C1 segment of cervical spinal cord (tissue), 14 donors: Measurements from ENCODE around the gene CYP26B1.

Experiments used
- DNase-seq, 14 donors: peaks; one replicate each; lab custom pipeline; 2025; lab: John Stamatoyannopoulos, UW

CYP26B1 gene

DNA sequence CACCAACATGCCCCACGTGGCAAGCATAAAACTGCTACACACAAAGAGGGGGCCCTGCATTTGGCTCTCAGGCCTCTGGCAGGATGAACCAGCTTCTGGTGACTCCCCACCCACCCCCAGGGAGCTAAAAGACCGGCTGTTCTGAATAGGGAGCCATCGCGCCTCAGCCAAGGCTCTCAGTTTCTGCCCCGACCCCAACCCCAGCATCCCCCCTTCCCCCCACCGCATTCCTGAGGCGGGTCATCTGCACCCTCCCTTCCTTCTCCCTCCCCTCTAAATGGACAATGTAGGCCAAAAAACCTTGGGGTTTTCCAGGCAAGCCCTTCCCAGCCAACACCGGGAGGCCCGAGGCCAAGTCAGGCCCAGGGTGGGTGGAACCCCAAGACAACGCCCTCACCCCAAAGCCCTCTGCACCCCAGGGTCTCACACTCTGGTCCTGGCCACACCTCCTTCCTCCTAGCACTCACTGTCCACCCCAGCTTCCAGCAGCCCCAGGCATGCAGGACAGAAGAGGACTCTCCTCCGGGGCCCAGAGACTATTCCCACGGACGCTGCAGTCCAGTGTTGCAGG lies 5.7 kb downstream of the CYP26B1 start:
- DNase-seq: peak in 1 of 14 donors; percentile 60

GRCh38 chr2:72141032-72141645 lies 6.5 kb downstream of the CYP26B1 start:
- DNase-seq: peak in 1 of 14 donors; percentile 13

- no peak for DNase-seq
These were observed 7.1 kb downstream of the CYP26B1 start for GRCh38 chr2:72140621-72140960.

- DNase-seq: no peak
These were observed 7.6 kb downstream of the CYP26B1 start for GRCh38 chr2:72139874-72140620.

- no peak for DNase-seq
These were observed 8.2 kb downstream of the CYP26B1 start for GRCh38 chr2:72139471-72139873.

GRCh38 chr2:72138921-72139381 lies 8.7 kb downstream of the CYP26B1 start:
- peak in 1 of 14 donors; percentile 36 for DNase-seq

DNA sequence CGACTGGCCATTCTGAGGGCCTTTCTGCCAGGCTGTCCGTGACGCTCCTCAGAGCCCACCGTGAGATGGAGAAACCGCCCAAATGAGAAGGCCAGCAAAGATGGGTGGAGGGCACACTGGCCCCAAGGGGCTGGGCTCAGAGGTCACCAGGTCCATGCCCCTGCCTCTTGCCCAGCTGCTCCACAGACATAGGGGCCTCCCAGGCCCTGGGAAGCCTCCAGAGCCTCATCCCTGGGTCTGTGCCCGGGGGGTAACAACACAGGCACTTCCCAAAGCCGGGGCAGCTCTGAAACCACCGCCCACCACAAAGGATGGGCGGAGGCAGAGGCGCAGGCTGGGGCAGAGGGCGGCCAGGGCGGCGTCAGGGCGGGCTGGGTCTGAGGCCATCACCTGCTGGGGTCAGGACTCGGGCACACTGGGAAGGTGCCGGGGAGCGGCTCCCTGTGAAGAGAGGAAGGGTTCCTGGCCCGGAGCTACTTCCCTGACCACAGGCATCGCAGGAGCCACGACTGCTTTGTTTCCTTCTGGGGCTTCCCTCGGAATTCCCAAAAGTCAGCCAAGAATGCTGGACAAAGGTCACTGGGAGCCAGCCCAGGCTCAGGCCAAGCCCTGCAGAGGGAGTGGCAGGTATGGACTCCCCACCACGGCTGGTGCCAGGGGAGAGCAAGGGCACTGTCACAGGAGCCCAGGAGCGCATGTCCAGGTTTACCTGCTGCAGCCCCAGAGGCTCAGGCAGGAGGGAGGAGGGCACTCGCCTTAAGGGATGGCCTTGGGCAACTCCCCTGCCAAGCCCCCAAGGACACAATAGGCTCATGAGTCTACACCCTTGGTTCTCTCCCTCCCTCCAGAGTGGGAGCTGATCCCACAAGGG lies 9.4 kb downstream of the CYP26B1 start:
- DNase-seq: peak in 1 of 14 donors; percentile 41

DNA sequence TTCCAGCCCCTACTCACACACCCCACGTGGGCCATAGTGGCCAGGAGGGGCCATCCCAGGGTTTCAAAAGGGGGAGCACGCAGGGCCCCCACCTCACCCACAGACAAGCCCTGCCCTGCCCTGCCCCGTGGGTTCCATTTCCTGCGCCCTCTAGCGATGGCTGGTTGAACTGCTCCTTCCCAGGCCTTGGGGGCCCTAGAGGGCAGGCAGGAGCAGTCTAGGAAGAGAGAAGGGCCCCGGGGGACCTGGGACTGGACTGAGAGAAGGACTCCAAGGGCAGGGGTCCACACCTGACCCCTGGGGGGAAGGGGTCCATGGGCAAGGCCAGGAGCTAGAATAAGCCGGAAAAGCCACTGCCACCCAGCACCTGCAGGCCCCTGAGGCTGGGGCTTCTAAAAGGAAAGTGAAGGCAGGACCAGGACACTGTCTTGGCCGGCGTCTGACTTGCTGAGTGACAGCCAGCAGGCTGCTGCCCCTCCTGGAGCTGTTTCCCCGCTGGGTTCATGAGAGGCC lies 10.1 kb downstream of the CYP26B1 start:
- peak in 10 of 14 donors; percentile 15 to 72 (median 42) for DNase-seq

- DNase-seq: no peak
These were observed 10.6 kb downstream of the CYP26B1 start for GRCh38 chr2:72136933-72137497.

- peak in 4 of 14 donors; percentile 13 to 37 (median 25) for DNase-seq
These were observed 11.3 kb downstream of the CYP26B1 start for GRCh38 chr2:72136331-72136730.

DNA sequence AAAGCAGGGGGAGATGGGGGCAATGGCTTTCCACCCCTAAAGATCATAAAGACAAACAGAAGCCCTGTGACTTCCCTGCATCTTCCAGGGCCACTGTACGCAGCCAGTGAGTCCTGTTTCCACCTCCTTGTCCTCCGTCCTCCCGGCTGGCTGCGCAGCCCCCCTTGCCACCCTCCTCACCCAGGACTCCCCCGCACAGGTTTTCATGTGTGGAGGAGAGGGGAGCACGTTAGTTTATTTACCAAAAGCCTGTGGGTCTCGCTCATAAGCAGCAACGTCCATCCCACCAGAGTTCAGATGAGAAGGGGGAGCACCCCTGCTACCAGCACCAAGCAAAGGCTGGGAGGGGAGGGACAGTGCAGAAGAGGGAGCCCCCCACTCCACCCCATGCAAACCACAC lies 11.7 kb downstream of the CYP26B1 start:
- no peak for DNase-seq

GRCh38 chr2:72134997-72135800 lies 12.5 kb downstream of the CYP26B1 start:
- no peak for DNase-seq

DNA sequence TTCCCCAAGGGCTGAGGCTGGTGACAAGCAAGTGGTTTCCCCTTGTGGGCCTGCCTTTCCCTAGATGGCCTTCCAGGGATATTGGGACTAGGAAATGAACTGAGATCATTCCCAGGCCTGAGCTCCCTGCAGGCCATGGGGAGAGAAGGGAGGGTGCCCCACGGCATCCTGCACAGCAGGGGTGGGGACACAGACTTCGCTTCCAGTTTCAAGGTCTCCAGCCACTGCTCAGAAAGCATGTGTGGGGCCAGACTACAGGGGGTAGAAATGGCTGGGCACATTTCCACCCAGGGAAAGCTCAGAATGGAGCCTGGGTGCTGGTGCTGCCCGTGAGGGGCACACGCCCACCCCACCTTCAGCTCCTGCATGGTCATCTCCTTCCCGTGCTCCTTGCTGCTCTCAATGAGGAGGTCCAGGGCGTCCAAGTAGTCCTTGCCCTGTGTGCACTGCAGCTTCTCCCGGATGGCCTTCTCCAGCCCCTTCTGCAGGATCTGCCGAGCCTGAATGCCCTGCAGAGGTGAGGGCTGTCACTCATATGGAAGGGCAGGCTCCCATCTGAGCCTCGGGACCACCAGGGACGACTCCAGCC lies 13.2 kb downstream of the CYP26B1 start:
- no peak for DNase-seq

DNA sequence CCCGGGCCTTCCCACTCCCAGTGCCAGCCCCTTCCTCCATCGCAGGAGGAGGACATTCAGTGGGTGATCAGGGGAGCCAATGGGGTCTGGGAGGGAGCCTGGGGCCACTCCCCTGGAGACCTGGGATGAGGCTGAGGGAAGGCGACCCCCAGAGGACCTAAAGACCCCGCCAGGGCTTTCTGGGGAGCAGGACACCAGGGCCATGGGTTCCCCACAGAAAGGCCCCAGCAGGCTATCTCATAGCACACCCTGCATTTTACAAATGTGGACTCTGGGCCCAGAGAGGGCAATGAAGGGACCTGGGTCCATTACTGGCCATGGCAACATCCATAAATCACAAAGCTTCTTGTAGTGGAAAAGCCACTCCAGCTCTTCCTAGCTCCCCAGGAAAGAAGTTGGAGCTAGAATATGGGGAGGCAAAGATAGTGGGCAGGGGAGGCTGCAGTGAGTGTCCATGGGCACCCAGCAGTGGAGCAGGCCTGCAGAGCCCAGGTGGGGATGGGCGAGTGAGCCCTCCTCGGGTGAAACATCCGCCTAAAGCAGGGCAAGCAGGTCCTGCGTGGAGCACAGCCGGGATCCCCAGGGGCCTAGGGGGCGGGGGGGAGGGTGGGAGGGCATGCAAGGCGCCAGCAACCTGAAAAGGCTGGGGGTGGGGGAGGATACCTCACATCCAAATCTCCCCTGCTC lies 13.8 kb downstream of the CYP26B1 start:
- DNase-seq: no peak

DNA sequence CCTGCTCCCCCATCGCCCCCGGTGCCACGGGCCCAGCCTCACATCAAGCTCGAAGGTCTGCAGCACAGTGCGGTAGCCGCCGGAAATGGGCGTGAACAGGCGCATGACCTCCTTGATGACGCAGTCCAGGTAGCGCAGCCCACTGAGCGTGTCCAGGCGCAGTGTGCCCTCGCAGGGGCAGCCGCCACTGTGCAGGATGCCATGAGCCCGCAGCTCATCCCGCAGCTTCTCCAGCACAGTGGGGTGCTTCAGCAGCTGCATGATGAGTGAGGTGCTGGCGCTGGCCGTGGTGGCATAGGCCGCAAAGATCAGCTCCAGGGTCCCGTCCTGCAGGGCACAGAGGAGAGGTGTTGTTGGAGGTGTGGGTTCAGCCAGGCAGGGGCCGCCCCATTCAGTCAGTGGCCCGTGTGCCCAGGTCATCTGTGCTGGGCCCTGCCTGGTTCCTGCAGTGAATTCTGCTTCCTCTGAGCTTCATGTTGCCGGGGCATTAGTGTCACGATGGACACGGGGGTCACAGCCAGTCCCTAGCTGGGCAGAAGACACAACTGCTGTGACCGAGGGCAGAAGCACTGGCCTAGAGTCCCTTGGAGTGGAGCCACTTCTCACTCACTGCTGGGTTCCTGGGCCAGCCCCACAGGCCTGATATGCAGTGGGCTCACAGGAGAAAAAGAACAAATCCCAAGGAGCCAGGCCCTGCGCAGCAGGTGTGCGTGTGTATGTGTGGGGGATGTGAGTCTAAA lies 14.5 kb downstream of the CYP26B1 start:
- DNase-seq: no peak

- DNase-seq: no peak
These were observed 15.5 kb downstream of the CYP26B1 start for GRCh38 chr2:72131916-72132841.

DNA sequence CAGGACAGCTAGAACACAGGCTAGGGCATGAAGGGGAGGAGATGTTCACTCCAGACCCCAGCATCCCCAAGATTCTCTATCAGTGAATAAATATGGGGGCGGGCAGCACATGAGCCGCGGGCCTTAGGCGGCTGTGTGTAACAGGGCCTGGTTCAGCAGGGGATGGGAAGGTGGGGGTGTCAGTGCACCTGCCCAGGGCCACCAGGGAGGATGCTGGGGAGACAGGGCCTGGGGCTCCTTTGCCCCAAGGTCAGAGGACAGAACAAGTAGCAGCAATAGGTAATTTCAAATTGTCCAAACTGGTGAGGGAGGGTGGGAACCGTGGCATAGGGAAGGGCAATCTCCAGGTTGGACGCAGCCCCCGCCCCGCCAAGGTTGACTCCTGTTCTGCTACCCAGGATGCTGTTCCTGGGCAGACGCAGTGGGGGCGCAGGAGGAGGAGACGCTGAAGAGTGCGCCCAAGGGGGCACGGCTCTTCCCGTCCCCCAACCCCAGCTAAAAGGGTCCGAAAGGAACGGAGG lies 16.2 kb downstream of the CYP26B1 start:
- no peak for DNase-seq
